Trophoblast cell (in vitro differentiated cells and primary cell): ENCODE results near the gene INKA1.

Experiments used
- DNase-seq, 2 donors: peaks; one replicate each; pipeline ENCODE4 v3.0.0-alpha.2; 2016
- H2AFZ ChIP-seq: 2 replicates; pipeline ENCODE4 v1.6.1; 2013; ENCODE audit warnings: low read length, moderate library complexity, mild to moderate bottlenecking; ENCODE audit not compliant: insufficient read depth, poor library complexity
- H2AK5ac ChIP-seq: 2 replicates; pipeline ENCODE4 v1.6.1; 2013; ENCODE audit warnings: mild to moderate bottlenecking, low read length
- H2BK120ac ChIP-seq: 2 replicates; pipeline ENCODE4 v1.6.1; 2013; ENCODE audit warnings: low read length, mild to moderate bottlenecking, moderate library complexity; ENCODE audit not compliant: insufficient read depth, poor library complexity
- H2BK12ac ChIP-seq: 2 replicates; pipeline ENCODE4 v1.6.1; 2013; ENCODE audit warnings: mild to moderate bottlenecking, low read length, moderate library complexity
- H2BK5ac ChIP-seq: 2 replicates; pipeline ENCODE4 v1.6.1; 2013; ENCODE audit warnings: low read length, low read depth, moderate library complexity, mild to moderate bottlenecking; ENCODE audit not compliant: poor library complexity
- H3K14ac ChIP-seq: 2 replicates; pipeline ENCODE4 v1.6.1; 2013; ENCODE audit warnings: mild to moderate bottlenecking, low read length
- H3K18ac ChIP-seq: 2 replicates; pipeline ENCODE4 v1.6.1; 2013; ENCODE audit warnings: mild to moderate bottlenecking, low read length
- H3K23ac ChIP-seq: 2 replicates; pipeline ENCODE4 v1.6.1; 2013; ENCODE audit warnings: low read length
- H3K27ac ChIP-seq: 2 replicates; pipeline ENCODE4 v1.5.1; 2013; ENCODE audit warnings: low read depth, mild to moderate bottlenecking, inconsistent platforms, low read length, moderate library complexity
- H3K27me3 ChIP-seq: 2 replicates; pipeline ENCODE4 v1.6.1; 2013; ENCODE audit warnings: inconsistent platforms, mild to moderate bottlenecking, low read length, moderate library complexity; ENCODE audit not compliant: insufficient read depth
- H3K36me3 ChIP-seq, 2 experiments: 1 replicate in 1 of 2; 2 replicates in 1 of 2; pipeline ENCODE4 v1.6.1; 2013; ENCODE audit warnings: low read length in 2 of 2, mild to moderate bottlenecking in 2 of 2, moderate library complexity in 1 of 2; ENCODE audit not compliant: insufficient read depth in 2 of 2, control insufficient read depth in 1 of 2
- H3K4ac ChIP-seq: 2 replicates; pipeline ENCODE4 v1.6.1; 2013; ENCODE audit warnings: low read depth, mild to moderate bottlenecking, low read length, moderate library complexity
- H3K4me1 ChIP-seq, 2 experiments: 1 replicate in 1 of 2; 2 replicates in 1 of 2; pipeline ENCODE4 v1.6.1; 2013; ENCODE audit warnings: low read length in 2 of 2, mild to moderate bottlenecking in 2 of 2, moderate library complexity in 1 of 2; ENCODE audit not compliant: insufficient read depth in 2 of 2, control insufficient read depth in 1 of 2
- H3K4me2 ChIP-seq: 2 replicates; pipeline ENCODE4 v1.6.1; 2013; ENCODE audit warnings: inconsistent platforms, mild to moderate bottlenecking, low read length, moderate library complexity
- H3K4me3 ChIP-seq: 2 replicates; pipeline ENCODE4 v1.5.1; 2013; ENCODE audit warnings: mild to moderate bottlenecking, low read depth, low read length, inconsistent platforms
- H3K79me1 ChIP-seq: one replicate; pipeline ENCODE4 v1.6.1; 2013; ENCODE audit warnings: low read length
- H3K79me2 ChIP-seq: 2 replicates; pipeline ENCODE4 v1.6.1; 2013; ENCODE audit warnings: low read length, mild to moderate bottlenecking; ENCODE audit not compliant: control insufficient read depth, insufficient read depth, poor library complexity
- H3K9ac ChIP-seq: 2 replicates; pipeline ENCODE4 v1.6.1; 2013; ENCODE audit warnings: mild to moderate bottlenecking, low read length
- H3K9me3 ChIP-seq: 2 replicates; pipeline ENCODE4 v1.6.1; 2013; ENCODE audit warnings: low read depth, mild to moderate bottlenecking, control low read depth, inconsistent platforms, low read length; ENCODE audit not compliant: insufficient read depth
- H4K12ac ChIP-seq: 2 replicates; pipeline ENCODE4 v1.6.1; 2013; ENCODE audit warnings: low read depth, mild to moderate bottlenecking, low read length, moderate library complexity
- H4K8ac ChIP-seq: 2 replicates; pipeline ENCODE4 v1.6.1; 2013; ENCODE audit warnings: low read depth, mild to moderate bottlenecking, low read length, moderate library complexity
- H4K91ac ChIP-seq: one replicate; pipeline ENCODE4 v1.6.1; 2013; ENCODE audit warnings: low read depth, mild to moderate bottlenecking, low read length, moderate library complexity
- WGBS: extraction: QIAGEN DNeasy Blood & Tissue Kit; methylation state at CpG from one replicate; pipeline ENCODE4 v1.1.7; 2013; ENCODE audit warnings: missing lambda C conversion rate; ENCODE audit not compliant: insufficient read length, insufficient coverage; ENCODE audit errors: extremely low coverage; 5-methylcytosine and 5-hydroxymethylcytosine counted together

The INKA1 gene

GRCh38 chr3:49806850-49807249, 3.8 kb downstream of the INKA1 start:
- Histone ChIP-seq H3K79me2 (peaks cover 1% of the 10 kb centered on the region), H3K4me3 (no peak overlapping the region), H3K4me1 (peaks cover 38 to 42% of the 10 kb centered on the region in 2 experiments), H3K9ac (no peak overlapping the region), H3K14ac (peak overlapping the region; percentile 55), H3K27ac (peak overlapping the region; percentile 59), H2BK120ac (peak overlapping the region; percentile 77), H4K8ac (peak overlapping the region; percentile 58), H3K4ac (peak overlapping the region; percentile 31), H3K4me2 (no peak overlapping the region), H2AK5ac (peak overlapping the region; percentile 4), H4K91ac (peak overlapping the region; percentile 83), H2BK5ac (peak overlapping the region; percentile 32), H3K9me3 (no peaks in the 10 kb centered on the region), H3K27me3 (no peaks in the 10 kb centered on the region), H2BK12ac (peak overlapping the region; percentile 74), H4K12ac (no peak overlapping the region), H3K23ac (no peak overlapping the region), H2AFZ (no peak overlapping the region), H3K79me1 (peaks cover 26% of the 10 kb centered on the region), H3K18ac (peak overlapping the region; percentile 19), H3K36me3 (no peaks in the 10 kb centered on the region)
- no peak for DNase-seq
- no CpG with 5 or more reads among the region's 2 CpGs for WGBS

GRCh38 chr3:49807431-49808114, 4.5 kb downstream of the INKA1 start:
- Histone ChIP-seq H3K79me2 (peaks cover 1% of the 10 kb centered on the region), H2AK5ac (peak overlapping the region; percentile 60), H3K14ac (peak overlapping the region; percentile 8), H2BK120ac (peak overlapping the region; percentile 75), H4K91ac (peak overlapping the region; percentile 90), H3K27ac (peak overlapping the region; percentile 59), H2AFZ (no peak overlapping the region), H3K9me3 (peaks cover 2% of the 10 kb centered on the region), H3K27me3 (no peaks in the 10 kb centered on the region), H3K4me1 (peaks cover 38 to 42% of the 10 kb centered on the region in 2 experiments), H3K18ac (peak overlapping the region; percentile 26), H3K4ac (peak overlapping the region; percentile 22), H2BK5ac (peak overlapping the region; percentile 1), H3K9ac (no peak overlapping the region), H3K36me3 (no peaks in the 10 kb centered on the region), H4K8ac (peak overlapping the region; percentile 16), H4K12ac (no peak overlapping the region), H2BK12ac (peak overlapping the region; percentile 34), H3K4me3 (peak overlapping the region; percentile 0), H3K79me1 (peaks cover 26% of the 10 kb centered on the region), H3K4me2 (peak overlapping the region; percentile 37), H3K23ac (no peak overlapping the region)
- DNase-seq, result no peak
- WGBS, result no CpG with 5 or more reads among the region's 13 CpGs

GRCh38 chr3:49812916-49813496, 9.9 kb downstream of the INKA1 start:
- no peaks in the 10 kb centered on the region for H3K36me3 ChIP-seq

DNA sequence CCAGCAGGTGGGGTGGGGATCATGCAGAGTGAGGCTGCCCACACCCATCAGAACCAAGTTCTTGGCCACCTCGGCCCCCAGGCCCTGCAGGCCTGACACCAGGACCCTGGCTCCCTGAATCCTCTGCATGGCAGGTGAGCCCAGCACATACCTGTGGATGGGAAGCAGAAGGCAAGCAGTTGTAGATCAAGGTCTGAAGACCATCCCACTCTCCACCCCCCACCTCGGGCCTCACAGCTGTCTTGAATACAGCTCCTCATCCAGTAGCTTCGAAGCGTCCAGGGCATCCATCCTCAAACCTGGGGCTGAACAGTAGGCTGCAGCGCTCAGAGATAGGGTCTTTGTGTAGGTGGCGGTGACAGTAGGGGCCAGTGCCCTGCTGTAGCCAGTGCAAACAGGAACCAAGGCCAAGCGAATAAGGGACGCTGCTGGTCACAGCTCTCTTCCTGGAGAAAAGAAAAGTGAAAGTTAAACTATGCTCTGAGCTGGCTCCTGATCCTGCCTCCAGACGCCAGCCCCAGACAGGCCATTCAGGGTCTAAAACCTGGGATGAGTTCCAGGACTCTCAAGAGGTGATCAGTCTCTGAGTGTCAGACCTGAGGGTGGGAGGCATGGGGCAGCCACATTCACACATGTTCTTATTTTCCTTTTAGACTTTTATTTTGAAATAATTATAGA, 10.6 kb downstream of the INKA1 start, which contains the start of gene UBA7:
UBA7 (minus strand) TSS at position 457 of the 678 bp plus-strand sequence; CDS start at position 291, 166 bp downstream.
- H3K27me3 ChIP-seq, result no peaks in the 10 kb centered on the region
- H3K9ac ChIP-seq, result no peak within 1 kb of the TSS
- H4K8ac ChIP-seq, result peak within 1 kb of the TSS; percentile 31
- DNase-seq, result peak; percentile 14 to 60
- H3K27ac ChIP-seq, result no peak within 1 kb of the TSS
- no peak within 1 kb of the TSS for H3K4me2 ChIP-seq
- no peak within 1 kb of the TSS for H2BK5ac ChIP-seq
- no peak within 1 kb of the TSS for H2AK5ac ChIP-seq
- H3K79me2 ChIP-seq, result no peaks in the 10 kb centered on the region
- H3K4me3 ChIP-seq, result no peak within 1 kb of the TSS
- H2AFZ ChIP-seq, result no peak within 1 kb of the TSS
- H3K23ac ChIP-seq, result no peak within 1 kb of the TSS
- no CpG with 5 or more reads among the region's 9 CpGs for WGBS
- no peak within 1 kb of the TSS for H4K12ac ChIP-seq
- no peak within 1 kb of the TSS for H3K18ac ChIP-seq
- H2BK12ac ChIP-seq, result peak within 1 kb of the TSS; percentile 23
- no peaks in the 10 kb centered on the region for H3K79me1 ChIP-seq
- H3K36me3 ChIP-seq, result no peaks in the 10 kb centered on the region
- H3K14ac ChIP-seq, result no peak within 1 kb of the TSS
- H3K9me3 ChIP-seq, result peaks cover 2% of the 10 kb centered on the region
- peak within 1 kb of the TSS; percentile 58 for H4K91ac ChIP-seq
- peaks cover 4 to 7% of the 10 kb centered on the region in 2 experiments for H3K4me1 ChIP-seq
- no peak within 1 kb of the TSS for H3K4ac ChIP-seq
- no peak within 1 kb of the TSS for H2BK120ac ChIP-seq

More at GRCh38 chr3:49812916-49813496, 9.9 kb downstream of the INKA1 start:
- Histone ChIP-seq H3K27ac (no peak overlapping the region), H3K4ac (no peak overlapping the region), H2BK5ac (no peak overlapping the region), H3K4me3 (no peak overlapping the region), H4K8ac (no peak overlapping the region), H3K9me3 (peaks cover 2% of the 10 kb centered on the region), H3K79me2 (peaks cover under 1% of the 10 kb centered on the region), H3K14ac (no peak overlapping the region), H4K12ac (no peak overlapping the region), H3K27me3 (no peaks in the 10 kb centered on the region), H3K4me2 (no peak overlapping the region), H2BK120ac (no peak overlapping the region), H2AFZ (no peak overlapping the region), H4K91ac (no peak overlapping the region), H3K79me1 (peaks cover 4% of the 10 kb centered on the region), H2BK12ac (no peak overlapping the region), H3K23ac (no peak overlapping the region), H3K9ac (no peak overlapping the region), H3K18ac (no peak overlapping the region), H3K4me1 (peaks cover 7 to 10% of the 10 kb centered on the region in 2 experiments), H2AK5ac (no peak overlapping the region)
- no peak for DNase-seq
- WGBS, result no CpG with 5 or more reads among the region's 9 CpGs
